Effector memory CD4-positive, alpha-beta T cell (primary cell): Measurements from ENCODE around the gene KCND2.

Experiments used
- DNase-seq, 3 donors: peaks; one replicate each; pipeline ENCODE4 v3.0.0-alpha.2; 2020
- H3K27ac ChIP-seq: 2 replicates; pipeline ENCODE4 v1.7.0; 2013; ENCODE audit warnings: mild to moderate bottlenecking, low read length, moderate library complexity; ENCODE audit not compliant: insufficient read depth, poor library complexity, severe bottlenecking
- H3K27me3 ChIP-seq: replicated peaks from 2 replicates; pipeline ENCODE4 v1.7.0; 2013; ENCODE audit warnings: mild to moderate bottlenecking, low read length; ENCODE audit not compliant: insufficient read depth, control insufficient read depth, poor library complexity, severe bottlenecking
- H3K36me3 ChIP-seq: 2 replicates; pipeline ENCODE4 v1.7.0; 2013; ENCODE audit warnings: mild to moderate bottlenecking, low read length, moderate library complexity; ENCODE audit not compliant: control insufficient read depth, insufficient read depth
- H3K4me1 ChIP-seq: 2 replicates; pipeline ENCODE4 v1.7.0; 2013; ENCODE audit warnings: low read length, mild to moderate bottlenecking; ENCODE audit not compliant: control insufficient read depth, insufficient read depth, poor library complexity, severe bottlenecking
- H3K4me3 ChIP-seq: 2 replicates; pipeline ENCODE4 v1.7.0; 2013; ENCODE audit warnings: low read length, low read depth, mild to moderate bottlenecking; ENCODE audit not compliant: insufficient read depth, poor library complexity, severe bottlenecking
- H3K9me3 ChIP-seq: 2 replicates; pipeline ENCODE4 v1.7.0; 2013; ENCODE audit warnings: mild to moderate bottlenecking, low read length, moderate library complexity; ENCODE audit not compliant: control insufficient read depth

The KCND2 gene

DNA sequence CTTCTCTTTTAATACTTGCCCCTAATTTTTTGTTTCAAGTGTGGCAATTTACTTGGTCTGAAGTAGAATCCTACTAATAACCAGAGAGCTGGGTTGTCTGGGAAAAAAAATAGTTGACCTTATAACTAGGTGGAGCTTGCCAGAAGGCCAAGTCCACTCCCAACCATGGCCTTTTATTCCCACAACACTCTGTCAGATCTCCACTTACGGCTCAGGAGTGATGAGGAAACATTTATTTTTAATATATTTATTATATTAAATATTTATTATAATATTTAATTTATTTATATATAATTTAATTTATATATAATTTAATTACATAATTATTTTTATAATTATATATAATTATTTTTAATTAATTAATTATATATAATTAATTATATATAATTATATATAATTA, 526.2 kb downstream of the KCND2 start:
- no peak for DNase-seq
- H3K4me1 ChIP-seq = no peaks in the 10 kb centered on the region
- no peaks in the 10 kb centered on the region for H3K9me3 ChIP-seq
- H3K36me3 ChIP-seq = no peaks in the 10 kb centered on the region
- no peaks in the 10 kb centered on the region for H3K27me3 ChIP-seq
- no peak overlapping the region for H3K4me3 ChIP-seq
- H3K27ac ChIP-seq = no peak overlapping the region
